PFSK-1 (cell line): ENCODE data around the gene TEX10.

ENCODE experiments used
- FOXP2 ChIP-seq: optimal IDR thresholded peaks from 2 replicates; pipeline ENCODE3; 2011; ENCODE audit warnings: borderline replicate concordance, control low read depth, inconsistent platforms; ENCODE audit not compliant: insufficient read depth; ENCODE audit errors: extremely low read length, extremely low read depth
- POLR2AphosphoS5 ChIP-seq: IDR thresholded peaks from 2 replicates; pipeline ENCODE4 v1.6.1; 2012; ENCODE audit warnings: low read depth, mild to moderate bottlenecking, control low read depth, low read length, moderate library complexity
- SIN3A ChIP-seq: IDR thresholded peaks from 2 replicates; pipeline ENCODE4 v1.6.1; 2012; ENCODE audit warnings: mild to moderate bottlenecking, low read length, moderate library complexity, borderline replicate concordance; ENCODE audit not compliant: insufficient read depth
- TAF1 ChIP-seq: IDR thresholded peaks from 2 replicates; pipeline ENCODE4 v1.6.1; 2012; ENCODE audit warnings: low read length, control low read depth, borderline replicate concordance; ENCODE audit not compliant: insufficient read depth
- TF ChIP-seq, protein P1 (sequence below), 2 experiments: IDR thresholded peaks; 2 replicates each; pipeline versions ENCODE4 v1.6.1 to v1.8.0; 2011 to 2012; ENCODE audit warnings: low read depth in 2 of 2, low read length in 2 of 2, control low read depth in 1 of 2, inconsistent platforms in 1 of 2, mild to moderate bottlenecking in 1 of 2, moderate library complexity in 1 of 2; ENCODE audit not compliant: insufficient read depth in 1 of 2

The TEX10 gene

DNA sequence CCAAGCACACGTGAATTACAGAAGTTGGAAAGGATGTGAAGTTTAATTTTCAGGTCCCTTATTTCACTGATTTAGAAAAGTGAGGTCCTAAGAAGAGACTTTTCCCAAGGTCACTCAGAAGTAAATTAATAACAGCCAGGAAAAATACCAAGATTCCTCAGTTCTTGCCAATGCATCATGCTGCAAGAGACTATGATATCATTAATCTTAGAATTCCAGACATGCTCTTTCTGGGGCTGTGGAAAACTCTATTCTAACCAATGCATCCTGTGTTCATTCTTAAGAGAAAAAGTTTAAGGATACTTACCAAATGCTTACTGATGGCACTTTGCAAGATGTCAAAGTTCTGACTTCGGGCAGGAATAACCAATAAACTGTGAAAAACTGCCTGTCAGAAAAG lies 42.8 kb downstream of the TEX10 start:
- no peak for TF ChIP-seq TAF1
- TF ChIP-seq POLR2AphosphoS5: no peak
- no peak for TF ChIP-seq FOXP2
- TF ChIP-seq SIN3A: no peak
- TF ChIP-seq, protein P1, sequence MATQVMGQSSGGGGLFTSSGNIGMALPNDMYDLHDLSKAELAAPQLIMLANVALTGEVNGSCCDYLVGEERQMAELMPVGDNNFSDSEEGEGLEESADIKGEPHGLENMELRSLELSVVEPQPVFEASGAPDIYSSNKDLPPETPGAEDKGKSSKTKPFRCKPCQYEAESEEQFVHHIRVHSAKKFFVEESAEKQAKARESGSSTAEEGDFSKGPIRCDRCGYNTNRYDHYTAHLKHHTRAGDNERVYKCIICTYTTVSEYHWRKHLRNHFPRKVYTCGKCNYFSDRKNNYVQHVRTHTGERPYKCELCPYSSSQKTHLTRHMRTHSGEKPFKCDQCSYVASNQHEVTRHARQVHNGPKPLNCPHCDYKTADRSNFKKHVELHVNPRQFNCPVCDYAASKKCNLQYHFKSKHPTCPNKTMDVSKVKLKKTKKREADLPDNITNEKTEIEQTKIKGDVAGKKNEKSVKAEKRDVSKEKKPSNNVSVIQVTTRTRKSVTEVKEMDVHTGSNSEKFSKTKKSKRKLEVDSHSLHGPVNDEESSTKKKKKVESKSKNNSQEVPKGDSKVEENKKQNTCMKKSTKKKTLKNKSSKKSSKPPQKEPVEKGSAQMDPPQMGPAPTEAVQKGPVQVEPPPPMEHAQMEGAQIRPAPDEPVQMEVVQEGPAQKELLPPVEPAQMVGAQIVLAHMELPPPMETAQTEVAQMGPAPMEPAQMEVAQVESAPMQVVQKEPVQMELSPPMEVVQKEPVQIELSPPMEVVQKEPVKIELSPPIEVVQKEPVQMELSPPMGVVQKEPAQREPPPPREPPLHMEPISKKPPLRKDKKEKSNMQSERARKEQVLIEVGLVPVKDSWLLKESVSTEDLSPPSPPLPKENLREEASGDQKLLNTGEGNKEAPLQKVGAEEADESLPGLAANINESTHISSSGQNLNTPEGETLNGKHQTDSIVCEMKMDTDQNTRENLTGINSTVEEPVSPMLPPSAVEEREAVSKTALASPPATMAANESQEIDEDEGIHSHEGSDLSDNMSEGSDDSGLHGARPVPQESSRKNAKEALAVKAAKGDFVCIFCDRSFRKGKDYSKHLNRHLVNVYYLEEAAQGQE (IDR thresholded peaks at IDR 0.05; ENCODE audit: insufficient read depth in 1 of 2, low read depth in 2 of 2, low read length in 2 of 2): no peak

DNA sequence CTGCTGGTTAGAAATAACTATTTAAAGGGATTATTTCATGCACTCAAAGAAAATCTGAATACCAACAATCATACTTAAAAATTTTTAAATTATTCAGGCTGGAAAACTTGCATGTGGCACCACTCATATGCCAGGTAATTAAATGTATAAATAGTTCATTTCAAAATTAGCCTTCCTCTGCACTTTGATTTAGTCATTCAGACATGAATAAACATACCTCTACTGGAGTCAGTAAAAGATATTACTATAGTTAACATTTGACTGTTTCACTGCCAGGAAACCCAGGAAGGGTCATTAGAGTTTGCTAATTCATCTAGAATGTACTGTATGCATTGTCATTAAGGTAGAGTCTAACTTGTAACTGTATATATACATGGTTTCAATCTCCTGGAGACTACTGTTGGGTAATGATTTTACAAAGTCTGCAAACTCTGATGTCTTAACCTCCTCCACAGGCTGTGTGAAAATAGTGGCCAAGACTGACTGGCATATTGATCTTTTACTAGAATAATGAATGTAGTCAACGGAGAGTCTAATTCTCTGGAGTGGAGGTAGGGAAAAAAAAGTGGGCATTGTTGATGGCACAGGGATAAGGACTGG lies 43.7 kb downstream of the TEX10 start:
- TF ChIP-seq SIN3A: no peak
- no peak for TF ChIP-seq POLR2AphosphoS5
- TF ChIP-seq, protein P1 (IDR thresholded peaks at IDR 0.05; ENCODE audit: insufficient read depth in 1 of 2, low read depth in 2 of 2, low read length in 2 of 2): no peak
- TF ChIP-seq TAF1: no peak
- TF ChIP-seq FOXP2: no peak

DNA sequence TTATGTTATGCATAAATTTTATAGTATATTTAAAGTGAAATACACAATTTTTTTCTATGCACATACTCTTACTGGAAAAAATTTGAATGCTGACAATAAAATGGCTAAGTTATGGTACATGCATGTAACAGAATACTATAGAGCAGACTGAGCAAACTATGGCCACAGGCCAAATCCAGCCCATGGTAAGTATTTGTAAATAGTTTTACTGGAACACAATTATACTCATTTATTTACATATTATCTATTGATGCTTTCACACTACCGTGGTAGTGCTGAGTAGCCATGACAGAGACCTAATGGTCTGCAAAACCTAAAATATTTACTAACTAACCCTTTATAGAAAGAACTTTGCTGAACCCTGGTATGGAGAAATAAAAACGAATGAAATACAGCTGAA lies 45.7 kb downstream of the TEX10 start:
- TF ChIP-seq TAF1: no peak
- TF ChIP-seq, protein P1 (IDR thresholded peaks at IDR 0.05; ENCODE audit: insufficient read depth in 1 of 2, low read depth in 2 of 2, low read length in 2 of 2): no peak
- no peak for TF ChIP-seq SIN3A
- no peak for TF ChIP-seq FOXP2
- TF ChIP-seq POLR2AphosphoS5: no peak

DNA sequence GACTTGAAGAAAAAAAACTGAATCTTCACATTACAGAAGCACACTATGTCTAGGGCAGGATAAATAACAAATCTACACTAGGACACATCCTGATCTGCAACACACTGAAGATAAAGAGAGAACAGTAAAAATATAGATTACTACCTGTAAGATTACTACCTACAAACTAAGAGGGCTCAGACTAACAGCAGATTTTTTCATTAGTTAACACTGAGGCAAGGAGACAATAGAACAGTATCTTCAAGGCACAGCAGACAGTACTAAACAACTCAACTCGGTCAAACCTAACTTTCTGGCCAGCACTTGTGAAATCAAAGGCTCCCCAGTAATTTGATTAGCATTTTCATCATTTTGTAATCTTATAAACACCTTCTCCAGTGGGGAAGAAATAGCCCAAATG lies 46.5 kb downstream of the TEX10 start:
- TF ChIP-seq, protein P1 (IDR thresholded peaks at IDR 0.05; ENCODE audit: insufficient read depth in 1 of 2, low read depth in 2 of 2, low read length in 2 of 2): no peak

DNA sequence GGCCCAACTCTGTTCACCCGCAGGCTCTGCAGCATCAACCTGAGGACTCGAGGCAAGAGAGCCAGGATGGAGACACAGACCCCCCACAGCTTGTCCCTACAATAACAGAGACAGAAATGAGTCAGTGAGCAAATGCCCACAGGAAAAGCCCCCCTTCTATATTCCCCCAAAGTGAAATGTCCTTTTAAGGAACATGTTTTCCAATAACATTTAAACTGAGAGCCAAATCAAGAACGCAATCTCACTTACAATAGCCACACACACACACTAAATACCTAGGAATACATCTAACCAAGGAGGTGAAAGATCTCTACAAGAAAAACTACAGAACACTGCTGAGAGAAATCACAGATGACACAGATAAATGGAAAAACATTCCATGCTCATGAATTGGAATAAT lies 49.0 kb downstream of the TEX10 start:
- TF ChIP-seq FOXP2 (no peak), POLR2AphosphoS5 (no peak), SIN3A (no peak), TAF1 (no peak)
- TF ChIP-seq, protein P1 (IDR thresholded peaks at IDR 0.05; ENCODE audit: insufficient read depth in 1 of 2, low read depth in 2 of 2, low read length in 2 of 2): no peak
